Heart right ventricle (tissue), 16 donors: ENCODE measurements around the gene DBNL. TPM values are rescaled to one million over a fixed set of nuclear protein-coding genes. Genes with fewer than 3 reads are reported as not detected.

ENCODE experiments used
- ATAC-seq, 8 donors: fragments of 200-7000 bp; cut with Tn5 transposase; one replicate each; pipeline ENCODE4 v1.9.1; 2020; ENCODE audit warnings: mild to moderate bottlenecking in 8 of 8, moderate library complexity in 8 of 8, moderate number of reproducible peaks in 1 of 8
- DNase-seq, 2 donors: peaks; one replicate each; pipeline ENCODE4 v3.0.0-alpha.2; 2020
- H3K27ac ChIP-seq, 10 donors: fragments of 200-600 bp; sonication (generic) in 2 of 10; one replicate each; pipeline versions ENCODE4 v1.5.0 to v1.8.0; 2020 to 2022; ENCODE audit warnings: mild to moderate bottlenecking in 3 of 10
- H3K27me3 ChIP-seq, 7 donors: fragments of 200-600 bp; one replicate each; pipeline ENCODE4 v1.8.0; 2021 to 2022; ENCODE audit warnings: mild to moderate bottlenecking in 2 of 7
- H3K36me3 ChIP-seq, 9 donors: fragments of 200-600 bp; sonication (generic) in 1 of 9; one replicate each; pipeline versions ENCODE4 v1.5.0 to v1.8.0; 2020 to 2022; ENCODE audit warnings: mild to moderate bottlenecking in 2 of 9
- H3K4me1 ChIP-seq, 9 donors: fragments of 200-600 bp; sonication (generic) in 1 of 9; one replicate each; pipeline versions ENCODE4 v1.5.0 to v1.8.0; 2020 to 2022; ENCODE audit warnings: mild to moderate bottlenecking in 4 of 9
- H3K4me3 ChIP-seq, 10 donors: fragments of 200-600 bp; sonication (generic) in 2 of 10; one replicate each; pipeline versions ENCODE4 v1.5.0 to v1.8.0; 2020 to 2022; ENCODE audit warnings: mild to moderate bottlenecking in 7 of 10, moderate library complexity in 2 of 10
- H3K9me3 ChIP-seq, 11 donors: fragments of 200-600 bp in 10 of 11; sonication (generic) in 2 of 11; one replicate each; pipeline versions ENCODE4 v1.5.0 to v1.8.0; 2013 to 2022; ENCODE audit warnings: mild to moderate bottlenecking in 2 of 11, control low read depth in 1 of 11, moderate library complexity in 1 of 11
- CTCF ChIP-seq, 9 donors: fragments of 200-600 bp; sonication (generic) in 2 of 9; IDR thresholded peaks; one replicate each; pipeline versions ENCODE4 v1.5.0 to v1.8.0; 2021 to 2022; ENCODE audit warnings: antibody characterized with exemption in 9 of 9, mild to moderate bottlenecking in 5 of 9, moderate library complexity in 1 of 9
- WGBS, 2 donors: extraction: QIAGEN DNeasy Blood & Tissue Kit; methylation state at CpG; one replicate each; pipeline ENCODE4 v1.1.7; 2013; ENCODE audit warnings: inconsistent platforms in 1 of 2; 5-methylcytosine and 5-hydroxymethylcytosine counted together
- intact Hi-C, 10 donors: fragments of 100-400 bp; cut with DNase I; formaldehyde crosslinking; loops; one replicate each; pipeline versions ENCODE4 v1.11.1 to v1.14.2; 2022
- polyA plus RNA-seq, 2 donors: library from polyadenylated mRNA; stranded (reverse); fragments of 200-250 nt; gene quantifications; one replicate each; pipeline ENCODE4 v1.2.3, GENCODE V29; 2013
- total RNA-seq, 10 donors: library from RNA; stranded (reverse); fragmentation: NEBNext Ultra II Directional in 3 of 10; extraction: Animal tissue kit (Norgen Biotek cat#: 25700) in 3 of 10; gene quantifications; one replicate each; pipeline versions ENCODE4 v1.2.1 to v1.2.4, GENCODE V29; 2021 to 2023
- donor health status: Arrhythmogenic right ventricular cardiomyopathy.
- donor health status: ischemic (EF 13 %, LVEDD 7.1; RV severe dilation, severe dysfunction).
- donor health status: healthy with polysubstance abuse.
- donor health status: DM: no; HTN: yes; CAD: no.
- donor health status: DM: no; HTN: no; CAD: no.
- donor health status: ischemic (EF 25% LVEDD 6.9; RV normal size, moderate dysfunction).
- donor health status: ischemic (EF 25% LVEDD 5.7; RV mildly dilated, moderate dysfunction).
- donor health status: healthy.
- donor health status: DM: yes; HTN: yes; CAD: no.
- donor health status: Ischemic cardiomyopathy.
- donor health status: ischemic (EF 35%, LVEDD 5.7; RV mildly dilated, moderate dysfunction).
- donor health status: nonischemic (EF 11% LVEDD 7.7; RV severe dilation, severe dysfunction).
- donor health status: DM: yes; HTN: yes; CAD: no.
- donor health status: PGD.
- donor health status: ischemic (EF 29% LVEDD 5.4; RV normal size, mild dysfunction).
- donor health status: nonischemic (EF 23%, LVEDD 6.1; RV moderate dilation, normal function).

Gene DBNL
- total and polyA plus RNA-seq, 12 donors: 26.0 to 74.3 (median 35.4) TPM

GRCh38 chr7:44063894-44064651, 19.6 kb downstream of the DBNL start:
- peak overlapping the region; percentile 11 to 89 (median 81) for H3K27ac ChIP-seq
- no peaks in the 10 kb centered on the region for H3K27me3 ChIP-seq
- ATAC-seq: peak in 6 of 8 donors; percentile 8 to 48 (median 18)
- peaks cover 17 to 76% (median 48%) of the 10 kb centered on the region in 9 donors for H3K4me1 ChIP-seq
- H3K9me3 ChIP-seq: no peaks in the 10 kb centered on the region
- DNase-seq: peak in 1 of 2 donors; percentile 57
- H3K36me3 ChIP-seq: peaks cover 0 to 38% (median 23%) of the 10 kb centered on the region in 9 donors
- peak overlapping the region; percentile 41 to 59 (median 52) for H3K4me3 ChIP-seq
- no peak for TF ChIP-seq CTCF (IDR thresholded peaks at IDR 0.05)
- 23 to 24% methylated on average over 16 of the region's 16 CpGs for WGBS, 2 donors
- intact Hi-C loops: no loop called here

- Histone ChIP-seq H3K27ac (peak overlapping the region; percentile 60 to 89 (median 81)), H3K36me3 (peaks cover 0 to 30% (median 15%) of the 10 kb centered on the region in 9 donors), H3K9me3 (no peaks in the 10 kb centered on the region), H3K4me1 (peaks cover 17 to 75% (median 48%) of the 10 kb centered on the region in 9 donors), H3K4me3 (peak overlapping the region; percentile 41 to 59 (median 52)), H3K27me3 (no peaks in the 10 kb centered on the region)
- intact Hi-C loops: no loop called here
- TF ChIP-seq CTCF (IDR thresholded peaks at IDR 0.05): no peak
- DNase-seq (peak in 1 of 2 donors; percentile 25), ATAC-seq (peak in 6 of 8 donors; percentile 8 to 28 (median 22))
- WGBS, 2 donors: 14 to 25% methylated on average over 33 of the region's 33 CpGs
These were observed 20.4 kb downstream of the DBNL start for GRCh38 chr7:44064791-44065430.

GRCh38 chr7:44065431-44066110, 21.1 kb downstream of the DBNL start, which contains the start of gene PGAM2:
TSS of gene PGAM2 (minus strand) at chr7:44065567. CDS start at chr7:44065529, 38 bp downstream.
- 11 to 16% methylated on average over 13 to 14 of the region's 14 CpGs for WGBS, 2 donors
- ATAC-seq (peak; percentile 57 to 88 (median 76)), DNase-seq (peak; percentile 83 to 86)
- peak within 1 kb of the TSS; percentile 60 to 89 (median 81) for H3K27ac ChIP-seq
- H3K4me1 ChIP-seq: peaks cover 17 to 69% (median 48%) of the 10 kb centered on the region in 9 donors
- peaks cover 0 to 23% (median 9%) of the 10 kb centered on the region in 9 donors for H3K36me3 ChIP-seq
- intact Hi-C loops: no loop called here
- peak within 1 kb of the TSS; percentile 41 to 59 (median 52) for H3K4me3 ChIP-seq
- no peaks in the 10 kb centered on the region for H3K9me3 ChIP-seq
- no peaks in the 10 kb centered on the region for H3K27me3 ChIP-seq
- no peak for TF ChIP-seq CTCF (IDR thresholded peaks at IDR 0.05)

GRCh38 chr7:44066111-44066460, 21.6 kb downstream of the DBNL start:
- peaks cover 0 to 18% (median 4%) of the 10 kb centered on the region in 9 donors for H3K36me3 ChIP-seq
- no peaks in the 10 kb centered on the region for H3K27me3 ChIP-seq
- peaks cover 17 to 64% (median 44%) of the 10 kb centered on the region in 9 donors for H3K4me1 ChIP-seq
- DNase-seq (no peak), ATAC-seq (no peak)
- H3K27ac ChIP-seq: peak overlapping the region in 7 of 10 donors; percentile 59 to 89 (median 80)
- 44 to 51% methylated on average over 6 of the region's 6 CpGs for WGBS, 2 donors
- no peak overlapping the region for H3K4me3 ChIP-seq
- H3K9me3 ChIP-seq: no peaks in the 10 kb centered on the region
- no peak for TF ChIP-seq CTCF (IDR thresholded peaks at IDR 0.05)
- intact Hi-C loops: no loop called here
